B cell (primary cell): Measurements from ENCODE around the gene TFF2. TPM values are rescaled to one million over a fixed set of nuclear protein-coding genes. Genes with fewer than 3 reads are reported as not detected.

Experiments
- ATAC-seq: fragments of 200-7000 bp; cut with Tn5 transposase; one replicate; pipeline ENCODE4 v1.10.0; 2021; ENCODE audit warnings: low read depth, mild to moderate bottlenecking, moderate number of reproducible peaks, moderate library complexity
- CTCF ChIA-PET: fragments of 350-600 bp; sonication (Branson Sonifier 250); formaldehyde crosslinking; loops from one replicate; lab custom pipeline; 2021; ENCODE audit warnings: antibody characterized with exemption, inconsistent platforms; lab: Charles Lee
- POLR2A ChIA-PET: fragments of 350-600 bp; sonication (Branson Sonifier 250); formaldehyde crosslinking; loops from one replicate; lab custom pipeline; 2021; ENCODE audit warnings: antibody characterized with exemption; lab: Charles Lee
- DNase-seq: peaks from one replicate; pipeline ENCODE4 v3.0.0; 2013
- H2AFZ ChIP-seq: 2 replicates; pipeline ENCODE4 v1.6.1; 2012; ENCODE audit warnings: mild to moderate bottlenecking, low read depth, low read length; ENCODE audit not compliant: insufficient read depth, poor library complexity, severe bottlenecking
- H3K27ac ChIP-seq, 2 donors: 1 replicate in 1 of 2; 2 replicates in 1 of 2; pipeline ENCODE4 v1.5.1; 2012 to 2013; ENCODE audit warnings: low read length in 2 of 2, mild to moderate bottlenecking in 2 of 2, moderate library complexity in 1 of 2
- H3K27me3 ChIP-seq, 4 experiments: fragments of 200-600 bp in 1 of 4; sonication (generic) in 1 of 4; replicated peaks in 1 of 4; 1 replicate in 2 of 4; 2 replicates in 2 of 4; pipeline versions ENCODE4 v1.6.1 to v1.7.0; 2013 to 2016; ENCODE audit warnings: low read length in 3 of 4, mild to moderate bottlenecking in 2 of 4, mixed read lengths in 1 of 4, moderate library complexity in 1 of 4; ENCODE audit not compliant: insufficient read depth in 4 of 4, control insufficient read depth in 3 of 4; ENCODE audit errors: control extremely low read depth in 1 of 4
- H3K36me3 ChIP-seq, 2 experiments: replicated peaks in 1 of 2; 1 replicate in 1 of 2; 2 replicates in 1 of 2; pipeline versions ENCODE4 v1.6.1 to v1.7.1; 2013; ENCODE audit warnings: low read length in 1 of 2; ENCODE audit not compliant: insufficient read depth in 2 of 2, control insufficient read depth in 1 of 2; ENCODE audit errors: control extremely low read depth in 1 of 2, extremely low read depth in 1 of 2
- H3K4me1 ChIP-seq, 2 donors: fragments of 200-600 bp in 1 of 2; sonication (generic) in 1 of 2; 1 replicate in 1 of 2; 2 replicates in 1 of 2; pipeline versions ENCODE4 v1.5.1 to v1.6.1; 2013 to 2017; ENCODE audit warnings: low read length in 2 of 2; ENCODE audit not compliant: control insufficient read depth in 2 of 2, insufficient read depth in 2 of 2
- H3K4me2 ChIP-seq: replicated peaks from 2 replicates; pipeline ENCODE3; 2012; ENCODE audit warnings: mild to moderate bottlenecking, low read depth, low read length; ENCODE audit not compliant: poor library complexity, severe bottlenecking
- H3K4me3 ChIP-seq, 5 experiments: fragments of 200-600 bp in 1 of 5; sonication (generic) in 1 of 5; 1 replicate in 3 of 5; 2 replicates in 2 of 5; pipeline versions ENCODE4 v1.5.1 to v1.7.0; 2011 to 2016; ENCODE audit warnings: low read length in 4 of 5, mild to moderate bottlenecking in 4 of 5, low read depth in 2 of 5, control low read depth in 1 of 5, moderate library complexity in 1 of 5; ENCODE audit not compliant: insufficient read depth in 1 of 5; ENCODE audit errors: control extremely low read depth in 1 of 5, extremely low read depth in 1 of 5
- H3K79me2 ChIP-seq: fragments of 200-600 bp; sonication (generic); one replicate; pipeline ENCODE4 v1.6.0; 2016; ENCODE audit warnings: low read length; ENCODE audit not compliant: control insufficient read depth, insufficient read depth
- H3K9ac ChIP-seq: fragments of 200-600 bp; sonication (generic); 2 replicates; pipeline ENCODE4 v1.6.1; 2017; ENCODE audit warnings: mild to moderate bottlenecking, low read length, moderate library complexity
- H3K9me3 ChIP-seq, 3 donors: one replicate each; pipeline versions ENCODE4 v1.6.1 to v1.7.1; 2013; ENCODE audit warnings: low read length in 2 of 3; ENCODE audit not compliant: control insufficient read depth in 2 of 3, insufficient read depth in 1 of 3; ENCODE audit errors: control extremely low read depth in 1 of 3
- H4K20me1 ChIP-seq: 2 replicates; pipeline ENCODE4 v1.6.0; 2012; ENCODE audit warnings: mild to moderate bottlenecking, low read length; ENCODE audit not compliant: insufficient read depth, control insufficient read depth, poor library complexity, severe bottlenecking
- H3K27ac Mint-ChIP-seq: one replicate; pipeline ENCODE4 v1.8.0; 2021; ENCODE audit warnings: mixed read lengths
- H3K27me3 Mint-ChIP-seq: one replicate; pipeline ENCODE4 v1.8.0; 2021; ENCODE audit warnings: mixed read lengths
- H3K4me1 Mint-ChIP-seq: one replicate; pipeline ENCODE4 v1.8.0; 2021; ENCODE audit warnings: mixed read lengths
- H3K4me3 Mint-ChIP-seq: one replicate; pipeline ENCODE4 v1.8.0; 2021; ENCODE audit warnings: mixed read lengths
- H3K9me3 Mint-ChIP-seq: one replicate; pipeline ENCODE4 v1.8.0; 2022; ENCODE audit warnings: mixed read lengths; ENCODE audit not compliant: insufficient read depth
- CTCF ChIP-seq: fragments of 200-600 bp; IDR thresholded peaks from one replicate; pipeline ENCODE4 v1.8.0; 2022; ENCODE audit warnings: antibody characterized with exemption, mild to moderate bottlenecking
- EZH2 ChIP-seq: IDR thresholded peaks from 2 replicates; pipeline ENCODE4 v1.6.1; 2012; ENCODE audit warnings: borderline replicate concordance, low read depth, mild to moderate bottlenecking, moderate library complexity, low read length; ENCODE audit not compliant: insufficient read depth, poor library complexity, severe bottlenecking
- WGBS: methylation state at CpG from one replicate; pipeline ENCODE4 v1.1.5; 2013; ENCODE audit warnings: missing lambda C conversion rate; ENCODE audit not compliant: insufficient coverage; 5-methylcytosine and 5-hydroxymethylcytosine counted together
- intact Hi-C: fragments of 100-400 bp; cut with micrococcal nuclease; formaldehyde crosslinking; loops from one replicate; pipeline ENCODE4 v1.10.0; 2022
- polyA plus RNA-seq: library from polyadenylated mRNA; depleted of rRNA; stranded (reverse); fragments of >200 nt; gene quantifications from 2 replicates; pipeline ENCODE4 v1.2.3, GENCODE V29; 2012
- total RNA-seq, 2 donors: library from RNA; stranded (reverse); fragments of 120-200 nt in 1 of 2; gene quantifications; 1 replicate in 1 of 2; 2 replicates in 1 of 2; pipeline versions ENCODE4 v1.2.3 to v1.2.4, GENCODE V29; 2013 to 2022

TFF2 gene
- total and polyA plus RNA-seq, 2 donors (not counting 1 experiment from before 2014, with no cell fraction given), result not detected

- TF ChIP-seq EZH2 (no peak), CTCF (no peak)
- ATAC-seq, result no peak
- WGBS, result 88% methylated on average over 30 of the region's 30 CpGs
- H3K4me1 Mint-ChIP-seq, result no peaks in the 10 kb centered on the region
- no peaks in the 10 kb centered on the region for H4K20me1 ChIP-seq
- no peak overlapping the region for H3K27ac ChIP-seq
- intact Hi-C loops, result no loop called here
- CTCF ChIA-PET, result no interaction called here
- H3K36me3 ChIP-seq, result no peaks in the 10 kb centered on the region
- H3K27me3 ChIP-seq, result peaks cover 0 to 7% (median 1%) of the 10 kb centered on the region in 4 experiments
- H3K4me1 ChIP-seq, result no peaks in the 10 kb centered on the region
- DNase-seq, result no peak
- H3K9me3 ChIP-seq, result peaks cover 0 to 2% (median 0%) of the 10 kb centered on the region in 3 donors
- H3K4me3 ChIP-seq, result no peak overlapping the region
- H3K4me2 ChIP-seq, result no peak overlapping the region
- H3K9ac ChIP-seq, result no peak overlapping the region
- no peak overlapping the region for H3K4me3 Mint-ChIP-seq
- no peaks in the 10 kb centered on the region for H3K9me3 Mint-ChIP-seq
- H3K27ac Mint-ChIP-seq, result no peak overlapping the region
- no peaks in the 10 kb centered on the region for H3K79me2 ChIP-seq
- POLR2A ChIA-PET, result no interaction called here
- H2AFZ ChIP-seq, result no peak overlapping the region
- H3K27me3 Mint-ChIP-seq, result peaks cover 5% of the 10 kb centered on the region
These were observed 3.0 kb downstream of the TFF2 start for GRCh38 chr21:42347601-42348327.

DNA sequence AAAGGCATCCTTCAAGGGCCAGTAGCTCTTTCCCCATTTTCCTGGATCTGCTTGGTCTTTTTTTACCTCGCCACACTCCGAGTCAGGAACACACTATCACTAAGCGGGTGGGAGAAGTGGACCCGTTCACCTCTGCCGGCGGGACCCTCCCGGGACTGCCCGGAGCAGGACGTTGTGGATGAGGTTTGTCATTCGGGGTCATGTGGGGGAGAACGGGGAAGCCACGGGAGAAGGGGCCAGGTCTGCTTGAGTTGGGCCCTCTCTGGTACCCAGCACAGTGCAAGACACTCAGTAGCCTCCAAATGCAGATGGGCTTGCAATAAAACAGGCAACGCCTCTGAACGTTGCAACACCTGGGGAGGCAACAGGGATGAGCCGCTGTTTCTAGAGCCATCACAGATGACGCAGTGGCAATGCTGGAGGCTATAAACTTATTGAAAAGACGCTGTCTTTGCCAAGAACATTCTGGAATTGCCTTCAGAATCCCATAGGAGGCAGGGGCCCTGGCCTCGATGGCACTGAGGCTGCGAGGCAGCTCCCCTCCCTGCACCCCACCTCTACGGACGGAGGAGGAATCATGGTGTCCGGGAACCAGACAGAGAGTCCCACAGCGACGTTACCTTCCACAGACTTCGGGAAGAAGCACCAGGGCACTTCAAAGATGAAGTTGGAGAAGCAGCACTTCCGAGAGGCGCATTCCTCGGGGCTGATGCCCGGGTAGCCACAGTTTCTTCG is 3.8 kb downstream of the TFF2 start:
- WGBS, result 93% methylated on average over 30 of the region's 30 CpGs
- no peak overlapping the region for H3K9ac ChIP-seq
- ATAC-seq (no peak), DNase-seq (no peak)
- ChIA-PET CTCF (no interaction called here), POLR2A (no interaction called here)
- H4K20me1 ChIP-seq, result no peaks in the 10 kb centered on the region
- H3K27me3 Mint-ChIP-seq, result no peaks in the 10 kb centered on the region
- H3K4me1 Mint-ChIP-seq, result no peaks in the 10 kb centered on the region
- peaks cover 0 to 7% (median 1%) of the 10 kb centered on the region in 4 experiments for H3K27me3 ChIP-seq
- no peak overlapping the region for H3K27ac ChIP-seq
- no peak overlapping the region for H3K4me2 ChIP-seq
- no peaks in the 10 kb centered on the region for H3K79me2 ChIP-seq
- H3K27ac Mint-ChIP-seq, result peak overlapping the region; percentile 26
- no peaks in the 10 kb centered on the region for H3K4me1 ChIP-seq
- H2AFZ ChIP-seq, result no peak overlapping the region
- H3K9me3 Mint-ChIP-seq, result no peaks in the 10 kb centered on the region
- no peak overlapping the region for H3K4me3 Mint-ChIP-seq
- peaks cover 0 to 2% (median 0%) of the 10 kb centered on the region in 3 donors for H3K9me3 ChIP-seq
- TF ChIP-seq EZH2, result no peak
- TF ChIP-seq CTCF, result no peak
- no peaks in the 10 kb centered on the region for H3K36me3 ChIP-seq
- H3K4me3 ChIP-seq, result no peak overlapping the region
- intact Hi-C loops, result no loop called here
